ENCODE results near the gene LDLRAD2.
A peak's percentile ranks its signal among the peaks of the same experiment; 100 is the strongest.
"Not testable (repeated sequence)": the region's sequence is repeated elsewhere in the genome, so short reads cannot be mapped to it uniquely, and the experiment has no call there.

The LDLRAD2 gene

GRCh38 chr1:21811875-21812305 is at the start of gene LDLRAD2:
Gene LDLRAD2, plus strand, starts transcription at chr1:21812265. Its CDS starts 187 bp downstream, at chr1:21812452.
- DNase-seq (ENCODE audit: low spot score) (no peak), FAIRE-seq (no peak)

- FAIRE-seq (no peak), DNase-seq (ENCODE audit: low spot score) (no peak)
Observed at GRCh38 chr1:21763236-21763635, 48.8 kb upstream of the LDLRAD2 start.

- FAIRE-seq (no peak), DNase-seq (ENCODE audit: low spot score) (no peak)
Observed at GRCh38 chr1:21763694-21764419, 48.2 kb upstream of the LDLRAD2 start.

GRCh38 chr1:21764615-21765423 is 47.2 kb upstream of the LDLRAD2 start:
- FAIRE-seq, result peak; percentile 91
- DNase-seq (ENCODE audit: low spot score), result peak; percentile 92

GRCh38 chr1:21766210-21766609 is 45.9 kb upstream of the LDLRAD2 start:
- DNase-seq (ENCODE audit: low spot score) (no peak), FAIRE-seq (no peak)

GRCh38 chr1:21767106-21767505 is 45.0 kb upstream of the LDLRAD2 start:
- not testable (repeated sequence) for FAIRE-seq

GRCh38 chr1:21770201-21770600 is 41.9 kb upstream of the LDLRAD2 start:
- DNase-seq (ENCODE audit: low spot score) (no peak), FAIRE-seq (no peak)

More at GRCh38 chr1:21767106-21767505, 45.0 kb upstream of the LDLRAD2 start:
- not testable (repeated sequence) for DNase-seq (ENCODE audit: low spot score)

- DNase-seq (ENCODE audit: low spot score); FAIRE-seq: not testable (repeated sequence)
Observed at GRCh38 chr1:21770602-21771001, 41.5 kb upstream of the LDLRAD2 start.

GRCh38 chr1:21771672-21772071 is 40.4 kb upstream of the LDLRAD2 start:
- FAIRE-seq, result not testable (repeated sequence)

GRCh38 chr1:21773585-21773984 is 38.5 kb upstream of the LDLRAD2 start:
- no peak for DNase-seq (ENCODE audit: low spot score)
- FAIRE-seq, result no peak

More at GRCh38 chr1:21771672-21772071, 40.4 kb upstream of the LDLRAD2 start:
- DNase-seq (ENCODE audit: low spot score), result not testable (repeated sequence)

GRCh38 chr1:21774835-21775549 is 37.1 kb upstream of the LDLRAD2 start:
- FAIRE-seq (no peak), DNase-seq (ENCODE audit: low spot score) (no peak)

GRCh38 chr1:21775550-21775914 is 36.5 kb upstream of the LDLRAD2 start:
- no peak for FAIRE-seq
- DNase-seq (ENCODE audit: low spot score), result no peak

GRCh38 chr1:21775985-21776562 is 36.0 kb upstream of the LDLRAD2 start:
- FAIRE-seq (no peak), DNase-seq (ENCODE audit: low spot score) (no peak)

- DNase-seq (ENCODE audit: low spot score); FAIRE-seq: not testable (repeated sequence)
Observed at GRCh38 chr1:21776925-21777324, 35.1 kb upstream of the LDLRAD2 start.

- no peak for FAIRE-seq
- no peak for DNase-seq (ENCODE audit: low spot score)
Observed at GRCh38 chr1:21778405-21778727, 33.7 kb upstream of the LDLRAD2 start.

- no peak for DNase-seq (ENCODE audit: low spot score)
Observed at GRCh38 chr1:21779613-21780521, 32.2 kb upstream of the LDLRAD2 start.

GRCh38 chr1:21781815-21782348 is 30.2 kb upstream of the LDLRAD2 start:
- no peak for DNase-seq (ENCODE audit: low spot score)
- no peak for FAIRE-seq

More at GRCh38 chr1:21779613-21780521, 32.2 kb upstream of the LDLRAD2 start:
- no peak for FAIRE-seq

GRCh38 chr1:21782349-21782867 is 29.7 kb upstream of the LDLRAD2 start:
- no peak for DNase-seq (ENCODE audit: low spot score)
- FAIRE-seq, result no peak

GRCh38 chr1:21782868-21783678 is 29.0 kb upstream of the LDLRAD2 start, which contains the start of gene USP48:
Gene USP48, minus strand, starts transcription at chr1:21783149. Its CDS starts 192 bp downstream, at chr1:21782957.
- FAIRE-seq, result no peak
- peak; percentile 91 for DNase-seq (ENCODE audit: low spot score)

Measured in RCC 7860 (cell line).